H9 (cell line): ENCODE data around the gene TIMM22. TPM values are rescaled to one million over a fixed set of nuclear protein-coding genes. Genes with fewer than 3 reads are reported as not detected.

Experiments
- DNase-seq: peaks from one replicate; pipeline ENCODE4 v3.0.0-alpha.2; 2017
- H2AFZ ChIP-seq: one replicate; pipeline ENCODE4 v1.6.1; 2013; ENCODE audit warnings: mild to moderate bottlenecking, low read length, control low read depth, moderate library complexity
- H2AK5ac ChIP-seq: 2 replicates; pipeline ENCODE4 v1.6.1; 2013; ENCODE audit warnings: low read length, control low read depth, mixed read lengths; ENCODE audit not compliant: insufficient read length
- H2BK120ac ChIP-seq: one replicate; pipeline ENCODE4 v1.6.1; 2013; ENCODE audit warnings: low read depth, mild to moderate bottlenecking, low read length, control low read depth, inconsistent platforms; ENCODE audit not compliant: poor library complexity, severe bottlenecking
- H2BK12ac ChIP-seq: 2 replicates; pipeline ENCODE4 v1.6.1; 2013; ENCODE audit warnings: low read length, control low read depth, mixed read lengths, low read depth; ENCODE audit not compliant: insufficient read length
- H2BK15ac ChIP-seq: 2 replicates; pipeline ENCODE4 v1.6.1; 2013; ENCODE audit warnings: low read depth, low read length, control low read depth
- H2BK20ac ChIP-seq: one replicate; pipeline ENCODE4 v1.6.1; 2013; ENCODE audit warnings: low read depth, mild to moderate bottlenecking, low read length, control low read depth, inconsistent platforms; ENCODE audit not compliant: poor library complexity, severe bottlenecking
- H2BK5ac ChIP-seq: 2 replicates; pipeline ENCODE4 v1.6.1; 2013; ENCODE audit warnings: low read length, control low read depth, mixed read lengths; ENCODE audit not compliant: insufficient read length
- H3K14ac ChIP-seq: 2 replicates; pipeline ENCODE4 v1.6.1; 2013; ENCODE audit warnings: low read length, control low read depth; ENCODE audit not compliant: insufficient read depth
- H3K18ac ChIP-seq: 2 replicates; pipeline ENCODE4 v1.6.1; 2013; ENCODE audit warnings: low read depth, mild to moderate bottlenecking, mixed read lengths, low read length, control low read depth; ENCODE audit not compliant: insufficient read length
- H3K23ac ChIP-seq: 2 replicates; pipeline ENCODE4 v1.6.1; 2013; ENCODE audit warnings: low read length, control low read depth, mixed read lengths, low read depth; ENCODE audit not compliant: insufficient read length
- H3K23me2 ChIP-seq: 2 replicates; pipeline ENCODE4 v1.6.1; 2013; ENCODE audit warnings: low read depth, mild to moderate bottlenecking, mixed read lengths, low read length, control low read depth; ENCODE audit not compliant: insufficient read length, poor library complexity, severe bottlenecking
- H3K27ac ChIP-seq: 2 replicates; pipeline ENCODE4 v1.5.1; 2013; ENCODE audit warnings: low read length, control low read depth, mixed read lengths, low read depth; ENCODE audit not compliant: insufficient read length
- H3K27me3 ChIP-seq: 2 replicates; pipeline ENCODE4 v1.6.1; 2013; ENCODE audit warnings: low read length, control low read depth, inconsistent platforms; ENCODE audit not compliant: insufficient read depth
- H3K4ac ChIP-seq: 2 replicates; pipeline ENCODE4 v1.6.1; 2013; ENCODE audit warnings: low read depth, mild to moderate bottlenecking, control low read depth, inconsistent platforms, low read length, moderate library complexity
- H3K4me1 ChIP-seq: 2 replicates; pipeline ENCODE4 v1.6.1; 2013; ENCODE audit warnings: low read length, control low read depth, inconsistent platforms; ENCODE audit not compliant: insufficient read depth
- H3K4me2 ChIP-seq: 2 replicates; pipeline ENCODE4 v1.6.1; 2013; ENCODE audit warnings: low read length, control low read depth, mixed read lengths; ENCODE audit not compliant: insufficient read length, insufficient read depth
- H3K56ac ChIP-seq: 2 replicates; pipeline ENCODE4 v1.6.1; 2013; ENCODE audit warnings: low read depth, mild to moderate bottlenecking, mixed read lengths, low read length, control low read depth; ENCODE audit not compliant: insufficient read length
- H3K79me1 ChIP-seq: 2 replicates; pipeline ENCODE4 v1.6.1; 2013; ENCODE audit warnings: low read depth, mild to moderate bottlenecking, moderate library complexity, low read length, control low read depth, inconsistent platforms; ENCODE audit not compliant: insufficient read depth, poor library complexity, severe bottlenecking
- H3K79me2 ChIP-seq: 2 replicates; pipeline ENCODE4 v1.6.1; 2013; ENCODE audit warnings: low read length, control low read depth, inconsistent platforms; ENCODE audit not compliant: insufficient read depth
- H3K9ac ChIP-seq: 2 replicates; pipeline ENCODE4 v1.6.1; 2013; ENCODE audit warnings: low read length, control low read depth, mixed read lengths; ENCODE audit not compliant: insufficient read length; ENCODE audit errors: extremely low read depth
- H3K9me3 ChIP-seq: one replicate; pipeline ENCODE4 v1.6.1; 2013; ENCODE audit warnings: low read depth, low read length, inconsistent platforms; ENCODE audit not compliant: control insufficient read depth
- H3T11ph ChIP-seq: one replicate; pipeline ENCODE4 v1.6.1; 2013; ENCODE audit warnings: mild to moderate bottlenecking, low read length, control low read depth, inconsistent platforms
- H4K20me1 ChIP-seq: one replicate; pipeline ENCODE4 v1.6.1; 2013; ENCODE audit not compliant: control insufficient read depth, insufficient read length, insufficient read depth
- H4K5ac ChIP-seq: 2 replicates; pipeline ENCODE4 v1.6.1; 2013; ENCODE audit warnings: low read depth, mild to moderate bottlenecking, mixed read lengths, low read length, control low read depth; ENCODE audit not compliant: insufficient read length
- H4K8ac ChIP-seq: replicated peaks from 2 replicates; pipeline ENCODE4 v1.6.1; 2013; ENCODE audit warnings: low read length, control low read depth, mixed read lengths, low read depth; ENCODE audit not compliant: insufficient read length
- H4K91ac ChIP-seq: 2 replicates; pipeline ENCODE4 v1.6.1; 2013; ENCODE audit warnings: low read depth, mild to moderate bottlenecking, moderate library complexity, mixed read lengths, low read length, control low read depth; ENCODE audit not compliant: insufficient read length
- H3K27ac Mint-ChIP-seq, 3 experiments: 2 replicates in 2 of 3; 3 replicates in 1 of 3; pipeline ENCODE4 v1.8.0; 2020 to 2021; ENCODE audit warnings: mixed read lengths in 3 of 3, mild to moderate bottlenecking in 1 of 3, moderate library complexity in 1 of 3
- H3K27me3 Mint-ChIP-seq: 2 replicates; pipeline ENCODE4 v1.8.0; 2021; ENCODE audit warnings: low read depth, mild to moderate bottlenecking, moderate library complexity, mixed read lengths
- H3K36me3 Mint-ChIP-seq, 3 experiments: 2 replicates in 2 of 3; 3 replicates in 1 of 3; pipeline ENCODE4 v1.8.0; 2020 to 2021; ENCODE audit warnings: low read depth in 3 of 3, mixed read lengths in 3 of 3; ENCODE audit not compliant: insufficient read depth in 1 of 3
- H3K4me1 Mint-ChIP-seq, 2 experiments: 2 replicates each; pipeline ENCODE4 v1.8.0; 2020; ENCODE audit warnings: mixed read lengths in 2 of 2
- H3K4me3 Mint-ChIP-seq, 2 experiments: 2 replicates in 1 of 2; 3 replicates in 1 of 2; pipeline ENCODE4 v1.8.0; 2020 to 2021; ENCODE audit warnings: mild to moderate bottlenecking in 2 of 2, mixed read lengths in 2 of 2, moderate library complexity in 1 of 2
- H3K9me3 Mint-ChIP-seq, 2 experiments: 2 replicates in 1 of 2; 3 replicates in 1 of 2; pipeline ENCODE4 v1.8.0; 2020; ENCODE audit warnings: mild to moderate bottlenecking in 2 of 2, mixed read lengths in 2 of 2, moderate library complexity in 1 of 2
- WGBS: extraction: QIAGEN DNeasy Blood & Tissue Kit; methylation state at CpG from one replicate; pipeline ENCODE4 v1.1.7; 2013; ENCODE audit warnings: missing lambda C conversion rate, low lambda C conversion rate, mixed read lengths; ENCODE audit not compliant: insufficient read length; ENCODE audit errors: extremely low coverage; 5-methylcytosine and 5-hydroxymethylcytosine counted together
- long read RNA-seq: library from polyadenylated mRNA; unstranded; transcript quantifications from one replicate; pipeline ENCODE4 v2.0.0, GENCODE V29; 2020
- total RNA-seq: library from RNA; stranded (reverse); gene quantifications from 2 replicates; pipeline ENCODE4 v1.2.1, GENCODE V29; 2021
- TF ChIP-seq, protein P1 (sequence below): fragments of 200-600 bp; sonication (generic); conservative IDR thresholded peaks from 3 replicates; pipeline ENCODE4 v1.8.0; 2021; ENCODE audit warnings: antibody characterized with exemption, mild to moderate bottlenecking

The TIMM22 gene
- 23.0 and 23.7 TPM in 2 replicates for total RNA-seq
- long read RNA-seq, transcript TIMM22-201 (4 exons, 3,194 nt): major isoform, 423 of 444 reads
- long read RNA-seq, partial matches to known transcripts: 17 of 444 reads
- long read RNA-seq, other reads (novel, unspliced or antisense): 4 of 444 reads

DNA sequence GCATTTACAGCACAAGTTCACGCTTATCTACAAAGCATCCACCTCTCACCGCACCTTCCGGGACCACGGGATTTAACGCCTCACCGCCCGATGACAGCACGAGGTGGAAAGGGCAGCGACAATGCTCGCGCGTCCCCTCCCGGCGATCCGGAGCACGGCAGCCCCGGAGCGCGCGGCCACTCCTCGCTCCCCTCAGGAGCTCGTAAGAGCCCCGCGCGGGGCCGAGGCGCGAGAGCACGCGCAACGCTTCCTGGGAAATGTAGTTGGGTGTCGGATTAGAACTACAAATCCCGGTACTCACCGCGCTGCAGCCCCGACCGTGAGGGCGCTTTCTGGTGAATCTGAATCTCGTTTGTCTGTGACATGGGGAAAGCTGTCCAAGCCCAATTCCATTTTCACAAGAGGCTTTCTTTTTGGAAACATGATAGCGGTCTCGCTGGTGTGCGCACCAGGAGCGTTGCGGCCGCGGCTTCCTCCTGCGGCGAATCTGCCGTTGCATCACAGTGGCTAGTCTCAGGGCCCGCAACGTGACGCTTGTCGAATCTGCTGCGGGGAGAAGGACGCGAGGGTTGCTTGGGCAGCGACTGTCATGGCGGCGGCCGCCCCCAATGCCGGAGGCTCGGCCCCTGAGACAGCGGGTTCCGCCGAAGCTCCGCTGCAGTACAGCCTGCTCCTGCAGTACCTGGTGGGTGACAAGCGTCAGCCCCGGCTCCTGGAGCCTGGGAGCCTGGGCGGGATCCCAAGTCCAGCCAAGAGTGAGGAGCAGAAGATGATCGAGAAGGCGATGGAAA, at the start of gene TIMM22:
Gene TIMM22 (plus strand): TSS at position 576 of the 791 bp plus-strand sequence. CDS start 14 bp downstream, at position 590.
- H2AFZ ChIP-seq: peak within 1 kb of the TSS; percentile 98
- DNase-seq: peak; percentile 99
- H4K91ac ChIP-seq: no peak within 1 kb of the TSS
- no peaks in the 10 kb centered on the region for H3K79me1 ChIP-seq
- WGBS: no CpG with 5 or more reads among the region's 71 CpGs
- H3K23me2 ChIP-seq: peaks cover 3% of the 10 kb centered on the region
- no peak within 1 kb of the TSS for H3K4ac ChIP-seq
- peak within 1 kb of the TSS; percentile 95 for H3K4me2 ChIP-seq
- H3K23ac ChIP-seq: peak within 1 kb of the TSS; percentile 41
- no peak within 1 kb of the TSS for H2BK20ac ChIP-seq
- H3K27ac ChIP-seq: no peak within 1 kb of the TSS
- TF ChIP-seq, protein P1, sequence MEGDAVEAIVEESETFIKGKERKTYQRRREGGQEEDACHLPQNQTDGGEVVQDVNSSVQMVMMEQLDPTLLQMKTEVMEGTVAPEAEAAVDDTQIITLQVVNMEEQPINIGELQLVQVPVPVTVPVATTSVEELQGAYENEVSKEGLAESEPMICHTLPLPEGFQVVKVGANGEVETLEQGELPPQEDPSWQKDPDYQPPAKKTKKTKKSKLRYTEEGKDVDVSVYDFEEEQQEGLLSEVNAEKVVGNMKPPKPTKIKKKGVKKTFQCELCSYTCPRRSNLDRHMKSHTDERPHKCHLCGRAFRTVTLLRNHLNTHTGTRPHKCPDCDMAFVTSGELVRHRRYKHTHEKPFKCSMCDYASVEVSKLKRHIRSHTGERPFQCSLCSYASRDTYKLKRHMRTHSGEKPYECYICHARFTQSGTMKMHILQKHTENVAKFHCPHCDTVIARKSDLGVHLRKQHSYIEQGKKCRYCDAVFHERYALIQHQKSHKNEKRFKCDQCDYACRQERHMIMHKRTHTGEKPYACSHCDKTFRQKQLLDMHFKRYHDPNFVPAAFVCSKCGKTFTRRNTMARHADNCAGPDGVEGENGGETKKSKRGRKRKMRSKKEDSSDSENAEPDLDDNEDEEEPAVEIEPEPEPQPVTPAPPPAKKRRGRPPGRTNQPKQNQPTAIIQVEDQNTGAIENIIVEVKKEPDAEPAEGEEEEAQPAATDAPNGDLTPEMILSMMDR: peak; percentile 95
- H2BK15ac ChIP-seq: no peak within 1 kb of the TSS; the same call in 1 of the 2 replicates
- no peak within 1 kb of the TSS for H2BK120ac ChIP-seq
- no peaks in the 10 kb centered on the region; the same call in 1 of the 2 replicates for H3K79me2 ChIP-seq
- H3K14ac ChIP-seq: peak within 1 kb of the TSS; percentile 100
- Mint-ChIP-seq H3K4me3 (peak within 1 kb of the TSS; percentile 94 to 97), H3K4me1 (peaks cover 8% of the 10 kb centered on the region in 2 experiments), H3K27ac (peak within 1 kb of the TSS; percentile 99 to 100 (median 99)), H3K36me3 (peaks cover 10 to 26% (median 24%) of the 10 kb centered on the region in 3 experiments; a peak in 6 of 7 replicates), H3K27me3 (peaks cover 13% of the 10 kb centered on the region), H3K9me3 (peaks cover 3 to 10% of the 10 kb centered on the region in 2 experiments; a peak in 4 of 5 replicates)
- peaks cover 2% of the 10 kb centered on the region; the same call in 1 of the 2 replicates for H3K4me1 ChIP-seq
- H4K5ac ChIP-seq: no peak within 1 kb of the TSS
- H3K56ac ChIP-seq: no peak within 1 kb of the TSS
- H2AK5ac ChIP-seq: no peak within 1 kb of the TSS
- peak within 1 kb of the TSS; percentile 88 for H3K9ac ChIP-seq
- no peaks in the 10 kb centered on the region; the same call in 1 of the 2 replicates for H3K27me3 ChIP-seq
- peak within 1 kb of the TSS; percentile 100 for H3K18ac ChIP-seq
- H4K20me1 ChIP-seq: no peaks in the 10 kb centered on the region
- no peak within 1 kb of the TSS for H3T11ph ChIP-seq
- no peak within 1 kb of the TSS for H2BK12ac ChIP-seq
- no peaks in the 10 kb centered on the region for H3K9me3 ChIP-seq
- H4K8ac ChIP-seq: no peak within 1 kb of the TSS
- peak within 1 kb of the TSS; percentile 76 for H2BK5ac ChIP-seq
